ENCODE data around the gene ARSB.
"Not testable (repeated sequence)": the region's sequence is repeated elsewhere in the genome, so short reads cannot be mapped to it uniquely, and the experiment has no call there.

Gene ARSB

DNA sequence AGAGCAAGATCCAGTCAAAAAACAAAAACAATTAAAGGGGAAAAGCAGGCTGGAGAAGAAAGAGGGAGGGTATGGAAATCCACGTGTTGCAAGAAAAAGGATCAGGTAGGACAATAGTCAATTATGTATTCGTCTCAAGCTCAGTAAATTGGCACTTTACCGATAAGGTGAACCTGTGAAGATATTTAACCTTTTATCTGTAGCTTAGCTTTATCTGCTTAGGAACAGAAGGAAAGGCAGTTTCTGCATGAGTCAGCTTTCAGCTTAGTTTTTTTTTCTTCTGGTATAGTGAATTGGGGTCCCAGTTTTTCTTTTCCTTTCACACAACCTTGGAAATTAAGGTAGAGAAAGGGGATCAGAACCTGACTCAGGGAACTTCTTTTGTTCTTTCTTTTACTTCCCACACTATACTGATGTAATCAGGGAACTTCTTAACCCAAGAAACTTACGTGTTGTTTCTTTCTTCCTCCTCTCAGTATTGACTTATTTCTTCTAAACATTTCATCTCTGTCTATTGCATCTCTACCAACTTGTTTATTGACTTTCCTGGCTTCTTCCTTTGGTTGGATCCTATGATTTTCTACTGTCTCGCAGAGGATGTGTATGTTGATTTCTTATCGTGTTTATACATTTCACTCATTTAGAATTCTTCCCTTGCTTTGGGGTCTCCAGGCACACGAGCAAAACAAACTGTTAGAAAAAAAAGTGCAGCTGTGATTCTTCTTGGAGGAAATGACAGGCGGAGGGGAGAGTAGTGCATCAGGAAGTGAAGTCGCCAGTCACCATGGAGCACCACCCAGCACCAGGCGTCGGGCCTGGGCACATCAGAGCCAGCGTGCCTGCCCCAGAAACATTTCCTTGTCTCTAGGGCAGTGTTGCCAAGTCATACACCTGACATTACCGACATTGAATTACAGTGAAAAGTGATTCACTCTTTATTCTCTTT lies 213.6 kb downstream of the ARSB start:
- no peak for DNase-seq

DNA sequence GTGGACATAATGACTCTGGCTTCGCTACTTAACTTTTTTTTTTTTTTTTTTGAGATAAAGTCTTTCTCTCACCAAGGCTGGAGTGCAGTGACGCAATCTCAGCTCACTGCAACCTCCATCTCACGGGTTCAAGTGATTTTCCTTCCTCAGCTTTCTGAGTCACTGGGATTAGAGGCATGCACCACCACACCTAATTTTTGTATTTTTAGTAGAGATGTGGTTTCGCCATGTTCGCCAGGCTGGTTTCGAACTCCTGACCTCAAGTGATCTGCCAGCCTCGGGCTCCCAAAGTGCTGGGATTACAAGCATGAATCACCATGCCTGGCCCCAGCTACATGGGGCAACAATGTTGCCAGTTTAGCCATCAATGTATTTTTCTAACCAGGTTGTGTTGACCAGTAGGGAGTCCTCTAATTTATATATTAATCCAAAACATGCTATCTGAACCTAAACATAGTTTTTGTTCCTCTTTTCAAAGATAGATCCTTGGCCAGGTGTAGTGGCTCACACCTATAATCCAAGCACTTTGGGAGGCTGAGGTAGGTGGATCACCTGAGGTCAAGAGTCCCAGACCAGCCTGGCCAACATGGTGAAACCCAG lies 216.2 kb downstream of the ARSB start:
- no peak for DNase-seq

DNA sequence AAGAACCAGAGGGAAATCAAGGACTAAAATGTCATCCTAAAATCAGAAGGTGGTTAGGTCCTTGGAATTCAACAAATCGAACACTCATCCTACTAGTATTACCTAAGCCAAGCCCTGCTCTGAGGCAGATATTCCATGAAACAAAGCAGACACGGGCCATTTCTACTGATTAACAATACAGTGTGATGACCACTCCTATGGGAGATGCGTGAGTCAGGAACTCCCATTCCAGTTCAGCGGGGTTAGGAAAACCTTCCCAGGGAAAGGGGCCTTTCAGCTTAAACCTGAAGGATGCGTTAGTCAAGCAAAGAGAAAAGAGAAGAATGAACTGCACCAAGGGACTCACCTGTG lies 218.7 kb downstream of the ARSB start:
- DNase-seq, result no peak

DNA sequence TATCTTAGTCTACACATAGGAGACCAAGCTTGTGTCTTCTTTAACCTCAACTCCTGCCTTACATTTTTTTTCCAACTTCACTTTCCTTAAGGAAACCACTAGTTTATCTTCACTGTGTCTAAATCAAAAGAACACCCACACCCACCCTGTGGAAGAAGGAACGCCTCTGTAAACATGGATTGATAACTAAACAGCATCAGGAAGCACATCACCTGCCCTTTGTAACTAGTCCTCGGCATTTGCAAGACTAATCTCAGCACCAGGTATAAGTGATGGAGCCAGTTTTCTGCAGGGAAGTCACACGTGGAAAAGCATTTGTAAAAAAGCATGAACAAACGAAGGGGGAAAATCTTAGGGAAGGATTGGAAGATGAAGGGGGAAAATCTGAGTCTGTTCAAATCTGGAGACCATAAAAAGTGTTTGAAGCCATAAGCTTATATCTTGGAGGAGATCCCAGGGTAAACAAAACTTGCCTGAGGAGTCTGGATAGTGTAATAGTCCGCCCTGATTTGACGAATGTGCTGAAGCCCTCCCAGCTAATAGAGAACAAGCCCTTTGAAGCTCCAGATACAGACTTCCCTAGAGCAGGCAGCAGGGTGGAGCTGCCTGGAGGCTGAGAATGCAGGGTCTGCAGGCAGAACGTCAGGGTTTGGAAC lies 219.2 kb downstream of the ARSB start:
- DNase-seq, result no peak

DNA sequence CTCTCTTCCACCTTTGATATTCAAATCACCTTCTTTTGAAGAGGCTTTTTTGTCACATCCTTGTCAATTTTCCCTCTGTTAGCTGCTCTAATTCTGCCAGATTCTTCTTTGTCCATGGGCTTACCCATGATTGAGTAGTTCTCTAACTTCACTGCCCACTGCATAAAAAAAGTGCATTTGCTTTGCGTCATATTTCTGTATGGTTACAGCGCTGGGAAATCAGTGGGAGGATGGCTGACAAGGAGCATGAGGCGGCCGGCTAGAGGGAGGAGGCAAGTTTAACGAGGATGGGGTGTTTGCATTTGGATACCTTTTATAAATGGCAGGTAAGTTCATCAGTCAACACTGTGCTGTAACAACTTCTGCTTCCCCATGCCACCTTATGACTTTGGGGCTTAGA lies 220.0 kb downstream of the ARSB start:
- no peak for DNase-seq

DNA sequence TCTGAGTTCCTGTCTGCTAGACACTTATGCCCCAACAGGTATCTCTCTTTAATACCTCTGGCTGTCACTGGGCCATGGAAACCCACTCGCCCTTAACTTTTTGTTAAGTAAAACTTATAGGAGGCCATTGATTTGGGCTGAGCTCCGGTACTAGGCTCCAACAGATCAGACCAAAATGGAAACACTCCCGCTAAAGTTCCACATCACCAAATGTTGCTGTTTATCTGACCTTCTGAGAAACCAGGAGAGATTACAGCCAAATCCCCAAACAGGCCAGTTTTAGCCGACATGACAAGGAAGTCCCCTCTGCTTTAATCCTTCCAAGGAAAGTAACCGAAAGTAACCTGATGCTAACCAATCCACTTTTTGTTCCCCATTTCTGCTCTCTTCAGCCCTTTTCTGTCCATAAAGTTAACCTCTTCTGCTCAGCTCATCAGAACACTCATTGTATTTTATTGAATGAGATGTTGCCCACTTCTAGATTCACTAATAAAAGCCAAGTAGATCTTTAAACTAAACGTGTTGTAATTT lies 221.4 kb downstream of the ARSB start:
- no peak for DNase-seq

DNA sequence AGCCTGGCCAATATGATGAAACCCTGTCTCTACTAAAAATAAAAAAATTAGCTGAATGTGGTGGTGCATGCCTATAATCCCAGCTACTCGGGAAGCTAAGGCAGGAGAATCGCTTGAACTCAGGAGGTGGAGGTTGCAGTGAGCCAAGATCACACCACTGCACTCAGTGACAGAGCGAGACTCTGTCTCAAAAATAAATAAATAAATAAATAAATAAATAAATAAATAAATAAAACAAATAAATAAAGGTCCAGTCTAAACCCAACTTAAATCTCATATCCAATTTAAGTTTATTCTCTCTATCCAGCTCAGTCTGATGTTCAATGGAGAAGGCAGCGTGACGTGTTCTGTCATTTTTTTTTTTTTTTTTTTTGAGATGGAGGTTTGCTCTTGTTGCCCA lies 222.4 kb downstream of the ARSB start:
- not testable (repeated sequence) for DNase-seq

DNA sequence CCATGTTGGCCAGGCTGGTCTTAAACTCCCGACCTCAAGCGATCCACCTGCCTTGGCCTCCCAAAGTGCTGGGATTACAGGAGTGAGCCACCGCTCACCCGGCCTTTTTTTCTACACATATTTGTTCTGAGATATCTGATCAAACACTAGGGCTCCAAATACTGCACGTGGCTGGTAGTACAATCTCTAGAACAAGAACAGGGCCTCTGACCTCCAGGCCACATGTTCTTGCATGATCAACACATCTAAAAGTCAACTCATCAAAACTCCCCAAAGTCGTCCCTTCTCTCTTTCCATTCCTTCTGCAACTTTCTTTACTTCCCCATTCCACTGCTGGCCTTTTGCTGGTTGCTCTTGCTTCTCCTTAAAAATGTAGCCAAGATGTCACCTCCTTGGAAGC lies 223.3 kb downstream of the ARSB start:
- no peak for DNase-seq

DNA sequence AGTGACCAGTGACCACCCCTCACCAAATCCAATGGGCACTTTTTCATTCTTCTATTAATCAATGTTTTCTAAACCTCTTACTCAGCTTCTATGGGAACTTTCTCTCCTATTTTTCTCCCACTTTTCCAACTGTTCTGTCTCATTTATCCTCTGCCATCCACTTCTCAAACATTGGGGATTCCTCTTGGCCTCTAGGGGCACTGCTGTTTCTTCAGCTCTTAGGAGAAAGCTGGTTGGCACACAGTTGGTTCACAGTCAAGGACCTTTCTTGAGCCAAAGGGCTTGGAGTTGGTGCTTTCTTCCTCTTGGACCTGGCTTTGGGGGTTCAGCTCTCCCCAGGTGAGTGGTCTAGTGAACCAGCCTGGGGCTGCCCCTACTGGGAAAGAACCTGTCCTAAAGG lies 224.3 kb downstream of the ARSB start:
- no peak for DNase-seq

DNA sequence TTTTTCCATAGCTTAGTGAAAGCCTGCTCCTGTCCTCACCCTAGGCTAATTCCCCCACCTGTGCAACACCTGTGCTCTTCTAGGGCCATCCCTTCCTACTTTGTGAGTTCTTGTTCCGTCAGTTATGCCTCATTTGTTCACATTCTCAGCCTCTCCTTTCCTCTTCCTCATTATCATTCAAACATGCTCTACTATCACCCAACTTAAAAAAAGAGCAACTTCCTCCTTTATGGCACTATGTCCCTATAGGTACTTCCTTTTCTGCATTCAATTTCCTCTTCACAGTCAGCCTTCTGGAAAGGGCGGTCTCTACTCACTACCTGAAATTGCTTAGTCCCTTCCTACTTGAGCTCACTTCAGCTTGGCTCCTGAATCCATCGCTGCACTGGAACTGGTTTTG lies 224.7 kb downstream of the ARSB start:
- DNase-seq, result no peak

DNA sequence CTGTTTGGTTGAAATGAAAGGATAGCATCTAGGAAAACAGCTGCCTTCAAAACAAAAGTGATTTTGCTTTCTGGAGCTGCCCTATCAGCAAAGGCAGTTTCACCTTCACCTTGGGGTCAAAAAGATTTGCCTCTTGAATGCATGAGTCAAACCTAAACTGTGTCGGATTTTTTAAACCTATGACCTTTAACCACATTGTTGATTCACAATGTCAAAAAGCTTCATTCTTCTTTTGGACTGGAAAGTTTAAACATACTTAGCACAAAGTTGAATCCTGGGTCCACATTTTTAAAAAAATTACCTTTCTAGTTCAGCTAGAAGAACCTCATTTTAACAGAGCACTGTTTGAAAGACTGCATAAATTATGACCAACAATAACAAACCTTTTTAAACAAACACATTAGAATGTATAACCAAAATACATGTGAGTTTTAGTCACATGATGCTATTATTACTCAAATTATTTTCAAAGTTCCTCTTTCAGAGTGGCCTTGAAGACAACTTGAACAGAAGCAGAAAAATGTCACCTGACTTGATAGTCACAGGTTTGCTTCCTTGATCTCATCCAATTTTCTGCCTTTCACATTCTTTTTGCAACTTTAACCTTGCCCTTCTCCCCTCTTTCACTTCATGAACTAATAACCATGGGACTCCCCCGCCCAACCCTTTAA lies 226.8 kb downstream of the ARSB start:
- peak; percentile 84 for DNase-seq

DNA sequence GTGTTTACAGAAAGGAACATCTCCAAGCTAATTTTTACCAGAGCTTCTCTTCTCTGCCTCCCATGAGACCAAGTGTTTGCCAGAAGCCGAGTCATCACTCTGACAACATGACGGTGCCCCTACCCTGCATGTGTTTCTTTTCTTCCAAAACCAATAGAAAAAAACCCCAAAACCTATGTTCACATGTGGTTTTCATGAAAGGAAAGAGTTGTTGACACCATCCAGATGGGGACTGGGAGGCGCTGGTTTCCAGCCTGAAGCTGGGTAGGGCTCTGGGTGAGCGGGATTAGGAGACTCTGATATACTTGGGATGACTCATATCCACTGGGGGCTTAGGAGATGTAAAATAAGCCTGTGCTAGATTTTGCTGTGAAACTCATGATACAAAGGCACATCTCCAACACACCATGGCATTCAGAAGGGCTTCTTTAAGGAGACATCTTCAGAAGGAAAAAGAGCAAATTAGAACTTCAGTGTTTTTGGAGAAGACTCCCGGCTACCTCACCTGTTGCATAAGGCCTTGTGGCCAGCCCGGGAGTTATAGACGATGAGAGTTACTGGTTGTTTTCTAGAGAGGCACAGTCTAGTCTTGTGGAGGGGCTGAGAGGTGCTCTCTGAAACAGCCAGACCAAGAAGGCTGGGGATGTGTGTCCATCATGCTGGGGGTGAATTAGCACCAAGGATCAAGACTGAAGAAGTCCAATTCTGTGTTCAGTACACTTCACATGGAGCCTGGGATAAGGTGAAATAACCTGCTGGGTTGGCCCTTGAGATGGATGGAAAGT lies 227.6 kb downstream of the ARSB start:
- DNase-seq, result peak; percentile 84

DNA sequence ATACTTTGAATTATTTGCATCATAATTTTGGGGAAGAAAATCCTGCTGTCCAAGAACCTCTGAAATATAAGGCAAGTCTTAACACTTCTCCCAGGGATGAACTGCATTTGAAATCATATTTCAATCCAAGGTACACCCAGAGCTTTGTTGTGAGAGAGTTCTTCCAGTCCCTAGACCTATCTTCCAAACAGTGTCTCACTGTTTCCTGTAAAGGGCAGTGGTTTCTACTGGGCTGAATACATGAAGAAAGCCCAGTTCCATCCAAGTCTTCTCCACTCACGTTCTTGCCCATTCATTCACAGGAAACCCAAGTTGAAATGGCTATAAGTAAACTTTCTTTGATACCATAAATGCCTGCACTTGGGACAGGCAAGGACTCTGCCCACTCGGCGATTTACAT lies 228.3 kb downstream of the ARSB start:
- no peak for DNase-seq

DNA sequence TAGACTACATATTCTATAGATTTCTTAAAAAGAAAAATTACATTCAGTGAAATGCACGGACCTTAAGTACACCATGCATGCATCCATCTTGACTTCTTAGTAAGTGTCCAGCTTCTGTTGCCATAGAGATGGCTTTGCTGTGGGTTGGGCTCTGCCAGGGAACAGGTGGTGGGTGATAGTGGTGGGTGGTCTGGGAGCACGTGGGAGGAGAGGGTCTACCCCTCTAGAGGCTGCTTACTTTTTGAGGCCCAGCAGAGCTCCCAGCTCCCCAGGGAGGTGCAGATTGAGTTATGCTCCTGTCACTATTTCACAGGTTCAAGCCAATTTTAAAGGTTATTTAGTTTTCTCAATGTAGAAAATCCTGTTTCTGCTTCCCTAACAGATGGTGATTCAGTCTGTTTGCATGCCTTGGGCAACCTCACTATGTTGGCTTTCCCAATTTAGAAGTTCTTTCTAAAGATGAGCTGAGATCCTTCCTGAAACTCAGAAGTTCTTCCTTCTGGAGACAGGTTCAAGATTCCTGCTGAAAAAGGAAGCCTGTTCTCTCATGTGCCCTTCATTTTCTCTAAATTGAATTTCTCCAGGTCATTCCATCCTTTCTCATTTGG lies 229.2 kb downstream of the ARSB start:
- peak; percentile 17 for DNase-seq

DNA sequence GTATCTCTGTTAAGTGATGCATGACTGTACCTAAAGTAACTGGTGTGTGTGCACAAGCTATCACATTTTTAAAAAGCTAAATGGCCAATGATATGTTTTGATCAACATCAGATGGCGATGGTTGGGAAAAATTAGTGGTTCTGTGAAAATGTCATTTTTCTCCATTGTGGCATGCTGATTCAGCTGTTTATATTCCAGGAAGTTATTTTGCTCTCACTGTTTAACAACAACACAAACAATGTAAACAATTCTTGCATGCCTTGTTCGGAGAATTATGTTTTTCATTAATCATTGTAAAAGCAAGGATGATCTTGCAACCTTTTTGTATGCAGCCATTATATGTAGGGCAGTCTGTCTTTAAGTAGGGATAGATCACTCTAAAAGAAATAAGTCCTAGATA lies 230.5 kb downstream of the ARSB start:
- DNase-seq, result no peak

DNA sequence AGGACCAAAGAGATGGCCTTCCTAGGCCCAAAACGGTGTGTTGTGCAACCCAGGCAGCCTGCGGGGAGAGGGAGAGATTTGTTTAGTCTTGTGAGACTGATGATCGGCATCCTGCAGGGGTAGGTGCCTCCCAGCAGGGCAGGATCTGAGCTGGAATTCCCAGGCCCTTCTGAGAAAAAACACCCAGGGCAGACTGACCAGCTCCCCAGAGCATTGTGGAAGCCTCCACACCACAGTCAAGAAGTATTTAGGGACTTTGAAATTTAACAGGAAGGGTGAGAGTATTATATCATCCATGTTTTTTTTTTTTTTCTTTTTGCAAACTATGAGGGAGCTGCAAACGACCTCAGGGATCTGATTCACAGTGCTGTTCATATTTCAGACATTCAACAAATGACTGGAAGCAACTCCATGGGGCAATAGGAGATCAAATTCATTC lies 232.0 kb downstream of the ARSB start:
- peak; percentile 64 for DNase-seq

DNA sequence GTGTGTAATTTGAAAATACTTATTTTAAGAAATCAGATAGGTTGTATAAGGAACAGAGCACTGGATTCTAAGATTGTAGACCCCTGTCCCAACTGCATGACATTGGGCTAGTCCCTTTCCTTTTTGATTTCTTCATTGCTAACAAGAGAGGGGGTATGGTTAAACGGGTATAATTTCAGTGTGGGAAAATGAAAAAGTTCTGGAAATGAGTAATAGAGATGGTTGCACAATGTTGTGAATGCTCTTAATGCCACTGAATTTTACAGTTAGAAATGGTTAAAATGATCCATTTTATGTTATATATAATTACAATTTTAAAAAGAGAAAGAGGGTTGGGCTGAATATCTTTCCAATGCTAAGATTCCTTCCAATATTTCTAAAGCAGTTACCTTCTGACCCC lies 233.2 kb downstream of the ARSB start:
- DNase-seq, result peak; percentile 61

DNA sequence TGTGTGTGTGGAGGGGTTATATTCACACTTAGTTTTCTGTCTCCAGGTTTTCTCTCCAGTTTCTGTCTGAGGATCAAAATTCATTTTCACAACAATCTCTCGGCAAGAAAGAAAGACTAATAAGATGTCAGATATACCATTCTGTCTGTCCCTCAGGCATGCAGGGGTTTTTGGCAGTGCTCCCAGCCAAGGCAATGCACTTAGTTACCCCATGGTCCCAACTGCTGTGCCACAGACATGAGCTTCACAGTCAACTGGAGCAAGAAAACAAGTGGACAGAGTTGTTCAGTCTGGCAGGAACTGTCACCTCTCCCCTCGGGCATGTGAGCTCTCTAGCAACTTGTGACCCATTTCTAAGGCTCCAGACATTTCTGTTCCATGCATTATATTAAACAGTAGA lies 234.8 kb downstream of the ARSB start:
- DNase-seq, result no peak

DNA sequence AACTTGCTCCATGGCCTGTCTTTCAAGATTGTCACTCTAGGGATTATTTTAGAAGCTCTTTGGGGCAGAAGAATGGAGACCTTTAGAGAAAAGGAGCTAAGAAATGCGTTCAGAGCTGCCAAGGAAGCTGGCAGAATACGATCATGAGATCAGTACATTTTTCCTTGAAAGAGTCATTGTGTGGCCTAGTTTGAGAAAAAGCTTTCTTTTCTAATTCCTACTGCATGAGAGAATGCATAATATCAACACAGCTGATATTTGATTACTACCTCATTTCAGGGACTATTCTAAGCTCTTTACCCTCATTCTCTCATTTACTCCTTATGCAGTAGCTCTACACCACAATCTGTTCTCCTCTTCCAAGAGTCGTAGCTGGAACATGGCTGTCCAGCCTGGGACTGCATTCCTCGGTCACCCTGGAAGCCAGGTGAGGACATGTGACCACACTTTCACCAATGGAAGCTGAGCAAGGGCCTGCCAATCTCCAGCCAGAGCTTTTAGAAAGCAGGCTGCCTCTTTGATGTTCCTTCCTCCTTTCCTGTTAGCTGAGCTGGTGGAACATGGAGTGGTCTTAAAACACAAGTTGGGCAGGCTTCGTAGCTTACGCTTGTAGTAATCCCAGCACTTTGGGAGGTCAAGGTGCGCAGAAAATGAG lies 237.3 kb downstream of the ARSB start:
- peak; percentile 79 for DNase-seq

DNA sequence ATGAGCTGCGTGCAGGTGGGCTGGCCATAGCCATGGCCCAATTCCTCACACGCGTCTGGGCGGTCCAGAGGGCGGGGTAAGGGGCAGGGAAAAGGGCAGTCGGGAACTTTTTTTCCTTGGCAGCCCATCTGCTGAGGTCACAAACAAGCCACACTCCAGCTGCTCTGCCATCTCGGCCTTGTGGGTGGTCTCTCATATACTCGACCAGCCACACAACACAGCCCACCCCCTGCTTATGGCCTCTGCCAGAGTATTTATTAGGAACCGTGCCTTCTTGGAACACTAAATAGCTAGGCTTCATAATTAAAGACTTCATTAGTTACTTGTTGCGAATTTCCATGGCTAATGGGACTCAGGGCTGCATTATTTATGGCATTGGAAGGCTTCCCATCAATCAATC lies 238.1 kb downstream of the ARSB start:
- DNase-seq, result no peak

DNA sequence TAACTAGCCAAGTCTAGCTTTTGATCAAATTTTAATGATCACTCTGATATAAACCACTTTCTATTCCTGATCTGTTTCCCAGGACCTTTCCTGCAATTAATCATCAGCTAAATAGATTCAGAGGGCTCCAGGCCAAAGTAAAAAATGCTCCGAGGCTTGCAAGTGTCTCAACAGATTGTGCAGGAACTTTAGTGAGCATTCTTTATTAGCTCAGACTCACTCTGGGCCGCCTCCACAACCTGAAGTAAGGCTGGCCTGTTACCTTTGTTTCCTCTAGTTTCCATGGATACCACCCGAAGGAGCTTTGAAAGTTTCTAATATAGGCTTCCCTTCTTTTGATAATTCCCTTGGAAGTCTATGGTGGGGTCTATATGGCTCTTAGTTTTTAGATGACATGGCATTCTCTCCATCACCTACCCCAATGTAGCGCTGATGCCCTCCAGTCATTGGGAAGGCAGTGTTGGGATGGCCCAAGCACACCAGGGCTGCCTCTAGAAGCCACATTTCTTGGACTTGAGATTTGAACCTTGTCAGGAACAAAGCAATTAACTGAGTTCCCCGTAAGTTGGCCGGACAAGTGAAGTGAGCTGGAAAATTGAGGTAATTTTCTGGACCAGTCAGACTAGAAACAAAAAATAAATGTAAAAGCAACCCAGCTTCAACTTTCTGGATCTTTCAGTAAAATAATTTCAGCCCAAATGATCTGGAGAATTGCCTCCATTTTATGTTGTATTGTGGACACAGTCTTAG lies 238.9 kb downstream of the ARSB start:
- no peak for DNase-seq
